ENCODE measurements around the gene LRRC36. TPM values are rescaled to one million over a fixed set of nuclear protein-coding genes. Genes with fewer than 3 reads are reported as not detected.
"Not testable (repeated sequence)": the region's sequence is repeated elsewhere in the genome, so short reads cannot be mapped to it uniquely, and the experiment has no call there.

LRRC36 gene
- total and polyA plus RNA-seq, 2 of the 8 experiments (the other 6 are each of a cell fraction or from before 2014, with no cell fraction given) = 0.15 TPM; not detected in 1

DNA sequence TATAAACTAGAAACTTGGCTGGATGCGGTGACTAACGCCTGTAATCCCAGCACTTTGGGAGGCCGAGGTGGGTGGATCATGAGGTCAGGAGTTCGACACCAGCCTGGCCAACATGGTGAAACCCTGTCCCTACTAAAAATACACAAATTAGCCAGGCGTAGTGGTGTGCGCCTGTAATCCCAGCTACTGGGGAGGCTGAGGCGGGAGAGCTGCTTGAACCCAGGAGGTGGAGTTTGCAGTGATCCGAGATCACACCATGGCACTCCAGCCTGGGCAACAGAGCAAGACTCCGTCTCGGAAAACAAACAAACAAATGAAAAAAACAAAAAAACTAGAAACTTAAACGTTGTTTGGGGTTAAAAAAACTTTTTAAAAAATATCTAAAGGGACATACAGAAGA, 49.4 kb downstream of the LRRC36 start:
- H3K4ac ChIP-seq (replicated peaks; ENCODE audit: insufficient read length, low read depth, low read length); H4K91ac ChIP-seq (replicated peaks; ENCODE audit: insufficient read length, low read length); H3K9me3 ChIP-seq (ENCODE audit: insufficient read depth in 2 of 2, low read depth in 1 of 2, low read length in 1 of 2); H2BK5ac ChIP-seq (ENCODE audit: low read depth, low read length); H3K4me1 ChIP-seq (replicated peaks in 1 of 4; ENCODE audit: control insufficient read depth in 3 of 4, insufficient read depth in 4 of 4, low read length in 3 of 4); H2AK5ac ChIP-seq (ENCODE audit: low read depth, low read length); H3K79me1 ChIP-seq (ENCODE audit: low read depth, low read length); H3K79me2 ChIP-seq (ENCODE audit: control insufficient read depth in 1 of 2, insufficient read depth in 2 of 2, low read length in 2 of 2); H3K14ac ChIP-seq (ENCODE audit: insufficient read length); H3K23me2 ChIP-seq (ENCODE audit: low read depth, low read length); H2BK20ac ChIP-seq (ENCODE audit: low read length); H4K20me1 ChIP-seq (replicated peaks in 1 of 2; ENCODE audit: control insufficient read depth in 1 of 2, insufficient read depth in 2 of 2, low read length in 2 of 2); H3K4me3 ChIP-seq (ENCODE audit: extremely low read depth in 1 of 4, insufficient read depth in 2 of 4, low read depth in 3 of 4, low read length in 4 of 4); FAIRE-seq; H3K18ac ChIP-seq (ENCODE audit: extremely low read depth, low read length); H3K56ac ChIP-seq (replicated peaks; ENCODE audit: insufficient read length, low read depth, low read length); H2BK12ac ChIP-seq (ENCODE audit: low read depth, low read length); POLR2A ChIA-PET (ENCODE audit: partially characterized antibody); H4K5ac ChIP-seq (ENCODE audit: insufficient read length, low read depth, low read length); H3K23ac ChIP-seq (ENCODE audit: insufficient read length); H3K36me3 ChIP-seq (ENCODE audit: control insufficient read depth in 2 of 4, insufficient read depth in 4 of 4, low read length in 3 of 4); H3K4me2 ChIP-seq (ENCODE audit: insufficient read depth in 1 of 2, low read depth in 2 of 2, low read length in 2 of 2); DNase-seq (ENCODE audit: low read depth in 1 of 2, low spot score in 2 of 2); H2AFZ ChIP-seq (ENCODE audit: low read length); H3K27me3 ChIP-seq (replicated peaks in 1 of 4; ENCODE audit: control insufficient read depth in 3 of 4, extremely low read depth in 1 of 4, insufficient read depth in 3 of 4, low read length in 3 of 4); H4K8ac ChIP-seq (ENCODE audit: extremely low read depth, insufficient read depth, low read length); H2BK120ac ChIP-seq (replicated peaks; ENCODE audit: low read depth, low read length); H3K27ac ChIP-seq (ENCODE audit: low read depth, low read length); H3K9ac ChIP-seq (replicated peaks in 1 of 4; ENCODE audit: extremely low read depth in 1 of 4, low read depth in 3 of 4, low read length in 3 of 4); H2BK15ac ChIP-seq (ENCODE audit: low read length): not testable (repeated sequence)
- CTCF ChIA-PET (ENCODE audit: partially characterized antibody) = interaction anchor here (0.6 to 2.3 kb wide), 4 partner anchors 27 to 81 kb away, joined by 3 to 7 read pairs (median 6); partner anchors contain the start of gene ZDHHC1
- WGBS, 2 experiments (ENCODE audit: extremely low coverage in 1 of 2, insufficient coverage in 1 of 2, insufficient read length in 1 of 2, insufficient replicate concordance in 2 of 2, low coverage in 1 of 2, low lambda C conversion rate in 2 of 2, missing lambda C conversion rate in 1 of 2) = 93% methylated on average over 11 of the region's 11 CpGs; no CpG with 5 or more reads in 1 of the 2 experiments
